Natural killer cell (primary cell): ENCODE measurements around the gene HLF. TPM values are rescaled to one million over a fixed set of nuclear protein-coding genes. Genes with fewer than 3 reads are reported as not detected.

Source experiments
- ATAC-seq, 3 donors: fragments of 150-1000 bp in 2 of 3; fragments of 200-7000 bp in 1 of 3; cut with Tn5 transposase; 1 replicate in 1 of 3; 2 replicates in 2 of 3; pipeline ENCODE4 v1.10.0; 2021; ENCODE audit warnings: mild to moderate bottlenecking in 2 of 3, moderate library complexity in 2 of 3
- DNase-seq, 2 donors: peaks; one replicate each; pipeline versions ENCODE4 v3.0.0 to v3.0.0-alpha.2; 2013 to 2021; ENCODE audit warnings: mixed read lengths in 1 of 2
- H3K27ac ChIP-seq: one replicate; pipeline ENCODE4 v1.5.1; 2013; ENCODE audit warnings: mild to moderate bottlenecking, low read length
- H3K27me3 ChIP-seq: one replicate; pipeline ENCODE4 v1.6.1; 2013; ENCODE audit warnings: low read length; ENCODE audit not compliant: control insufficient read depth, insufficient read depth
- H3K36me3 ChIP-seq: one replicate; pipeline ENCODE4 v1.6.1; 2013; ENCODE audit warnings: low read length; ENCODE audit not compliant: control insufficient read depth, insufficient read depth
- H3K4me1 ChIP-seq: one replicate; pipeline ENCODE4 v1.6.1; 2013; ENCODE audit warnings: low read length; ENCODE audit not compliant: control insufficient read depth, insufficient read depth
- H3K4me3 ChIP-seq: one replicate; pipeline ENCODE4 v1.5.1; 2013; ENCODE audit warnings: low read length
- H3K9me3 ChIP-seq: one replicate; pipeline ENCODE4 v1.6.1; 2013; ENCODE audit warnings: low read length; ENCODE audit not compliant: control insufficient read depth, insufficient read depth
- H3K27ac Mint-ChIP-seq, 2 donors: one replicate each; pipeline ENCODE4 v1.8.0; 2022; ENCODE audit warnings: mild to moderate bottlenecking in 2 of 2, mixed read lengths in 2 of 2, moderate library complexity in 1 of 2
- H3K27me3 Mint-ChIP-seq, 2 donors: one replicate each; pipeline ENCODE4 v1.8.0; 2022; ENCODE audit warnings: low read depth in 2 of 2, mixed read lengths in 2 of 2
- H3K36me3 Mint-ChIP-seq: one replicate; pipeline ENCODE4 v1.8.0; 2022; ENCODE audit warnings: mixed read lengths
- H3K4me1 Mint-ChIP-seq, 2 donors: one replicate each; pipeline ENCODE4 v1.8.0; 2022; ENCODE audit warnings: mixed read lengths in 2 of 2
- H3K4me3 Mint-ChIP-seq: one replicate; pipeline ENCODE4 v1.8.0; 2022; ENCODE audit warnings: mild to moderate bottlenecking, moderate library complexity, mixed read lengths
- H3K9me3 Mint-ChIP-seq, 2 donors: one replicate each; pipeline ENCODE4 v1.8.0; 2022; ENCODE audit warnings: mixed read lengths in 2 of 2
- WGBS: methylation state at CpG from one replicate; pipeline ENCODE4 v1.1.7; 2013; ENCODE audit warnings: missing lambda C conversion rate; ENCODE audit not compliant: insufficient coverage; 5-methylcytosine and 5-hydroxymethylcytosine counted together
- intact Hi-C: fragments of 100-400 bp; cut with micrococcal nuclease; formaldehyde crosslinking; loops from one replicate; pipeline ENCODE4 v1.14.2; 2022
- total RNA-seq, 4 donors: library from RNA; stranded (reverse); fragments of 120-200 nt in 1 of 4; gene quantifications; one replicate each; pipeline versions ENCODE4 v1.2.3 to v1.2.4, GENCODE V29; 2013 to 2022
- TF ChIP-seq, protein P1 (sequence below): fragments of 200-600 bp; IDR thresholded peaks from one replicate; pipeline ENCODE4 v1.8.0; 2022; ENCODE audit warnings: antibody characterized with exemption

HLF gene, protein sequence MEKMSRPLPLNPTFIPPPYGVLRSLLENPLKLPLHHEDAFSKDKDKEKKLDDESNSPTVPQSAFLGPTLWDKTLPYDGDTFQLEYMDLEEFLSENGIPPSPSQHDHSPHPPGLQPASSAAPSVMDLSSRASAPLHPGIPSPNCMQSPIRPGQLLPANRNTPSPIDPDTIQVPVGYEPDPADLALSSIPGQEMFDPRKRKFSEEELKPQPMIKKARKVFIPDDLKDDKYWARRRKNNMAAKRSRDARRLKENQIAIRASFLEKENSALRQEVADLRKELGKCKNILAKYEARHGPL
- total RNA-seq = under 1 TPM; 0.14 to 0.59 (median 0.15) TPM
- total RNA-seq (2013) = 0.41 TPM

DNA sequence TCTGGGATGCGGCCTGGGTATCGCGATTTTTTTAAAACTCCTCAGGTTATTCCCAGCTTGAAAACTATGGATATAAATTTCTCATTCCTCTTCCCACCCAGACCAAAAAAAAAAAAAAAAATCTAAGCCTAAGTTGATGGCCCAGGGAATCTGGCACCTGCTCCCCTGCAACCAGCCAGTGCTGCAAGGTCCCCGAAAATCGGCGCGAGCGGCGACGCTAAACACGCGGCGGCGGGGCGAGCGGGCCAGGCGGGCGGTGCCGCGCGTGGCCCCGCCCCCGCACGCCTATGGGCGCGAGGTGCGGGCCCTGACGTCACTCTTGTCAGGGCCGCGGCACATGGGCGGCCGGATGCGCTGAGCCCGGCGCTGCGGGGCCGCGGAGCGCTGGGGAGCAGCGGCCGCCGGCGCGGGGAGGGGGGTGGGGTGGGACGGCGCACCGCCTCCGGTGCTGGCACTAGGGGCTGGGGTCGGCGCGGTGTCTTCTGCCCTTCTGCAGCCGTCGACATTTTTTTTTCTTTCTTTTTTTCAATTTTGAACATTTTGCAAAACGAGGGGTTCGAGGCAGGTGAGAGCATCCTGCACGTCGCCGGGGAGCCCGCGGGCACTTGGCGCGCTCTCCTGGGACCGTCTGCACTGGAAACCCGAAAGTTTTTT, at the start of gene HLF:
TSS of gene HLF (plus strand) at position 316 of the 654 bp plus-strand sequence. CDS start 525 bp downstream, outside the sequence.
- Histone ChIP-seq H3K9me3 (no peaks in the 10 kb centered on the region), H3K4me1 (peaks cover 25% of the 10 kb centered on the region), H3K36me3 (no peaks in the 10 kb centered on the region), H3K27ac (no peak within 1 kb of the TSS), H3K4me3 (peak within 1 kb of the TSS; percentile 23), H3K27me3 (peaks cover 43% of the 10 kb centered on the region)
- intact Hi-C loops = no loop called here
- peak within 1 kb of the TSS; percentile 68 for H3K4me3 Mint-ChIP-seq
- H3K9me3 Mint-ChIP-seq = peaks cover 0 to 2% of the 10 kb centered on the region in 2 donors
- TF ChIP-seq, protein P1, sequence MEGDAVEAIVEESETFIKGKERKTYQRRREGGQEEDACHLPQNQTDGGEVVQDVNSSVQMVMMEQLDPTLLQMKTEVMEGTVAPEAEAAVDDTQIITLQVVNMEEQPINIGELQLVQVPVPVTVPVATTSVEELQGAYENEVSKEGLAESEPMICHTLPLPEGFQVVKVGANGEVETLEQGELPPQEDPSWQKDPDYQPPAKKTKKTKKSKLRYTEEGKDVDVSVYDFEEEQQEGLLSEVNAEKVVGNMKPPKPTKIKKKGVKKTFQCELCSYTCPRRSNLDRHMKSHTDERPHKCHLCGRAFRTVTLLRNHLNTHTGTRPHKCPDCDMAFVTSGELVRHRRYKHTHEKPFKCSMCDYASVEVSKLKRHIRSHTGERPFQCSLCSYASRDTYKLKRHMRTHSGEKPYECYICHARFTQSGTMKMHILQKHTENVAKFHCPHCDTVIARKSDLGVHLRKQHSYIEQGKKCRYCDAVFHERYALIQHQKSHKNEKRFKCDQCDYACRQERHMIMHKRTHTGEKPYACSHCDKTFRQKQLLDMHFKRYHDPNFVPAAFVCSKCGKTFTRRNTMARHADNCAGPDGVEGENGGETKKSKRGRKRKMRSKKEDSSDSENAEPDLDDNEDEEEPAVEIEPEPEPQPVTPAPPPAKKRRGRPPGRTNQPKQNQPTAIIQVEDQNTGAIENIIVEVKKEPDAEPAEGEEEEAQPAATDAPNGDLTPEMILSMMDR = no peak
- H3K27ac Mint-ChIP-seq = peak within 1 kb of the TSS in 1 of 2 donors; percentile 52
- ATAC-seq (peak; percentile 93 to 97 (median 97)), DNase-seq (peak; percentile 51 to 91)
- H3K36me3 Mint-ChIP-seq = peaks cover 12% of the 10 kb centered on the region
- under 1% methylated on average over 59 of the region's 64 CpGs for WGBS
- H3K27me3 Mint-ChIP-seq = peaks cover 43 to 77% of the 10 kb centered on the region in 2 donors
- H3K4me1 Mint-ChIP-seq = peaks cover 15 to 24% of the 10 kb centered on the region in 2 donors

DNA sequence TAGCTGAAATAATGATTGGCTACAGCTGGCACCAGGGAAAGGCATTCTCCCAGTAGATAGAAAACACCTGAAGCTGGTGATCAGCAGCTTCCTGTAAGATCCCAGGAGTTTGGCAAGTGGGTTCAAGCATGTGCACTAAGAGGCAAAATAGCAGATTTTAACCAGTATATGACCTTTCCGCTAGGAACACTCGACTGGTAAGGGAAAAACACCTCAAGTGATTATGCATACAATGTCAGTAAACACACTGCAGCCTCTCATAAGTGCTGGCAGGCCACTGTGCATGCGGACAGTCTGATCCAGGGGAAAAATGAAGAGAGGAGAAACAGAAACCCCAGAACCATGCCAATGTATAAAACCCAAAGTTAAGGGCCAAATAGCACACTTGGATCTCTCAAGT, 49.0 kb upstream of the HLF start:
- Histone ChIP-seq H3K4me3 (no peak overlapping the region), H3K36me3 (no peaks in the 10 kb centered on the region), H3K4me1 (no peaks in the 10 kb centered on the region), H3K9me3 (no peaks in the 10 kb centered on the region), H3K27ac (no peak overlapping the region), H3K27me3 (no peaks in the 10 kb centered on the region)
- Mint-ChIP-seq H3K27ac (no peak overlapping the region), H3K36me3 (no peaks in the 10 kb centered on the region), H3K4me3 (no peak overlapping the region), H3K4me1 (no peaks in the 10 kb centered on the region), H3K27me3 (peaks cover 11 to 25% of the 10 kb centered on the region in 2 donors), H3K9me3 (no peaks in the 10 kb centered on the region)
- WGBS = 98% methylated on average over 3 of the region's 3 CpGs
- DNase-seq = no peak
- intact Hi-C loops = loop anchor here (1.0 kb wide), 1 partner anchor 22 kb away; no protein-coding TSS in a partner anchor
- no peak for ATAC-seq
- TF ChIP-seq, protein P1 = no peak

DNA sequence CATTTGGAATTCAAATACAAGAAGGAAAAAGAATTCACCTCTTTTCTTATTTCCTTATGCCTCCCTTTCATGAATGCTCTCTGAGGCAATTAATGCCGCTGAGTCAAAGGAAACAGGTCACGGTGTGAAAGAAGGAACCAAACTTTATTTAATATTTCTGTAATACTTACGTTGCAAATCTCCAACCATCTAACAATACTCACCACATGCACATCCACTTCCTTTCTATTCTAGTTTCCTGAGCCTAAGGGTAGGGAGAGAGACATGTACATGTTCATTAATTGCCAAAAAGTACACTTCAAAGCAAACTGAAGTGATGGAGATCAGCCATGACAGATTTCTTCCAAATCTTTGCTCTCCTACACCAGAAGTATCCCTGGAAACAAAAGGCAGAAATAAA, 47.9 kb upstream of the HLF start:
- H3K4me1 Mint-ChIP-seq = no peaks in the 10 kb centered on the region
- no peaks in the 10 kb centered on the region for H3K4me1 ChIP-seq
- ATAC-seq (no peak), DNase-seq (no peak)
- TF ChIP-seq, protein P1 = no peak
- no peaks in the 10 kb centered on the region for H3K36me3 Mint-ChIP-seq
- 0% methylated on average over 1 of the region's 3 CpGs for WGBS
- H3K27ac Mint-ChIP-seq = no peak overlapping the region
- H3K36me3 ChIP-seq = no peaks in the 10 kb centered on the region
- H3K4me3 Mint-ChIP-seq = no peak overlapping the region
- intact Hi-C loops = loop anchor here (1.0 kb wide), 1 partner anchor 20 kb away; no protein-coding TSS in a partner anchor
- H3K27ac ChIP-seq = no peak overlapping the region
- H3K27me3 ChIP-seq = no peaks in the 10 kb centered on the region
- H3K9me3 ChIP-seq = no peaks in the 10 kb centered on the region
- H3K27me3 Mint-ChIP-seq = peaks cover 11 to 25% of the 10 kb centered on the region in 2 donors
- H3K9me3 Mint-ChIP-seq = no peaks in the 10 kb centered on the region
- no peak overlapping the region for H3K4me3 ChIP-seq
